Thyroid gland (tissue), 4 donors: Measurements from ENCODE around the gene GALNT13.

Experiments used
- POLR2A ChIP-seq, 2 donors: fragments of 450-650 bp; IDR thresholded peaks; one replicate each; pipeline ENCODE4 v1.6.1; 2017; ENCODE audit warnings: antibody characterized with exemption in 2 of 2, mild to moderate bottlenecking in 2 of 2, moderate library complexity in 1 of 2
- TF ChIP-seq, protein P1 (sequence below), 6 experiments: fragments of 200-600 bp in 3 of 6; fragments of 450-650 bp in 3 of 6; sonication (generic) in 3 of 6; IDR thresholded peaks; one replicate each; pipeline ENCODE4 v1.5.1; 2016 to 2019; ENCODE audit warnings: antibody characterized with exemption in 6 of 6, mild to moderate bottlenecking in 2 of 6, inconsistent platforms in 1 of 6, moderate library complexity in 1 of 6

- TF ChIP-seq, protein P1, sequence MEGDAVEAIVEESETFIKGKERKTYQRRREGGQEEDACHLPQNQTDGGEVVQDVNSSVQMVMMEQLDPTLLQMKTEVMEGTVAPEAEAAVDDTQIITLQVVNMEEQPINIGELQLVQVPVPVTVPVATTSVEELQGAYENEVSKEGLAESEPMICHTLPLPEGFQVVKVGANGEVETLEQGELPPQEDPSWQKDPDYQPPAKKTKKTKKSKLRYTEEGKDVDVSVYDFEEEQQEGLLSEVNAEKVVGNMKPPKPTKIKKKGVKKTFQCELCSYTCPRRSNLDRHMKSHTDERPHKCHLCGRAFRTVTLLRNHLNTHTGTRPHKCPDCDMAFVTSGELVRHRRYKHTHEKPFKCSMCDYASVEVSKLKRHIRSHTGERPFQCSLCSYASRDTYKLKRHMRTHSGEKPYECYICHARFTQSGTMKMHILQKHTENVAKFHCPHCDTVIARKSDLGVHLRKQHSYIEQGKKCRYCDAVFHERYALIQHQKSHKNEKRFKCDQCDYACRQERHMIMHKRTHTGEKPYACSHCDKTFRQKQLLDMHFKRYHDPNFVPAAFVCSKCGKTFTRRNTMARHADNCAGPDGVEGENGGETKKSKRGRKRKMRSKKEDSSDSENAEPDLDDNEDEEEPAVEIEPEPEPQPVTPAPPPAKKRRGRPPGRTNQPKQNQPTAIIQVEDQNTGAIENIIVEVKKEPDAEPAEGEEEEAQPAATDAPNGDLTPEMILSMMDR (IDR thresholded peaks at IDR 0.05), result no peak
- no peak for TF ChIP-seq POLR2A (IDR thresholded peaks at IDR 0.05)
These were observed 67.5 kb downstream of the GALNT13 start for GRCh38 chr2:153939124-153939796.
